Activated CD4-positive, alpha-beta T cell treated with anti-CD3 and anti-CD28 coated beads, Interleukin-2, amount 10 ng/mL, durations not matched to agents 7 days and 5 days (primary cell): ENCODE measurements around the gene CAP1. TPM values are rescaled to one million over a fixed set of nuclear protein-coding genes. Genes with fewer than 3 reads are reported as not detected.

Experiments
- CTCF ChIA-PET: fragments of 350-600 bp; sonication (Branson Sonifier 250); formaldehyde crosslinking; loops from one replicate; lab custom pipeline; 2021; ENCODE audit warnings: antibody characterized with exemption; lab: Charles Lee
- POLR2A ChIA-PET: fragments of 350-600 bp; sonication (Branson Sonifier 250); formaldehyde crosslinking; loops from one replicate; lab custom pipeline; 2021; ENCODE audit warnings: antibody characterized with exemption; lab: Charles Lee
- DNase-seq: peaks from one replicate; pipeline ENCODE4 v3.0.0-alpha.2; 2020
- H3K27ac Mint-ChIP-seq: one replicate; pipeline ENCODE4 v1.8.0; 2021; ENCODE audit warnings: mild to moderate bottlenecking, moderate library complexity, mixed read lengths
- H3K27me3 Mint-ChIP-seq: one replicate; pipeline ENCODE4 v1.8.0; 2021; ENCODE audit warnings: mixed read lengths
- H3K36me3 Mint-ChIP-seq: one replicate; pipeline ENCODE4 v1.8.0; 2021; ENCODE audit warnings: low read depth, mixed read lengths
- H3K4me1 Mint-ChIP-seq: one replicate; pipeline ENCODE4 v1.8.0; 2021; ENCODE audit warnings: mixed read lengths
- H3K4me3 Mint-ChIP-seq: one replicate; pipeline ENCODE4 v1.8.0; 2021; ENCODE audit warnings: mild to moderate bottlenecking, moderate library complexity, mixed read lengths
- H3K9me3 Mint-ChIP-seq: one replicate; pipeline ENCODE4 v1.8.0; 2021; ENCODE audit warnings: mixed read lengths
- total RNA-seq, 2 experiments: library from RNA; stranded (reverse); gene quantifications; one replicate each; pipeline ENCODE4 v1.2.3, GENCODE V29; 2021

Gene CAP1
- total RNA-seq, 2 experiments from 2014 or later, result 740 to 752 TPM

DNA sequence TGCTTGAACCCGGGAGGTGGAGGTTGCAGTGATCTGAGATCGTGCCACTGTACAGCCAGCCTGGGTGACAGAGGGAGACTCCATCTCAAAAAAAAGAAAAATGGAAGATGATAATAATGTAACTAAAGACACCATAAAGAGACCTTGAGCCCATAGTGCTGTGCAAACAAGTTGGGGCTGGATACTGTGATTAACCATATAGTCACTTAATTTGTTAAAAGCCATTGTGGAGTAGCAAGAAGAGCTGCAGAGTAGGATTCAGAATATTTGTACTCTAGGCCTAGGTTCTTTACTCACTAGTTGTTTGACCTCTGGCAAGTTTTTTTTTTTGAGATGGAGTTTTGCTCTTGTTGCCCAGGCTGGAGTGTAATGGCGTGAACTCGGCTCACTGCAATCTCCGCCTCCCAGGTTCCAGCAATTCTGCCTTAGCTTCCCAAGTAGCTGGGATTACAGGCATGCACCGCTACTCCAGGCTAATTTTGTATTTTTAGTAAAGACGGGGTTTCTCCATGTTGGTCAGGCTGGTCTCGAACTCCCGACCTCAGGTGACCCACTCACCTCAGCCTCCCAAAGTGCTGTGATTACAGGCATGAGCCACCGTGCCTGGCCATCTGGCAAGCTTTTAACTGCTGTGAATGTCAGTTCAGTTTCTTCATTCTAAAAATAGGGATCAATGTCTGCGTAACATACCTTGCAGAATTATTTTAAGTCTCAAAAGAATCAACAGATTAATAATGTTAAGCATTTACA is 12.8 kb downstream of the CAP1 start:
- POLR2A ChIA-PET, result no interaction called here

DNA sequence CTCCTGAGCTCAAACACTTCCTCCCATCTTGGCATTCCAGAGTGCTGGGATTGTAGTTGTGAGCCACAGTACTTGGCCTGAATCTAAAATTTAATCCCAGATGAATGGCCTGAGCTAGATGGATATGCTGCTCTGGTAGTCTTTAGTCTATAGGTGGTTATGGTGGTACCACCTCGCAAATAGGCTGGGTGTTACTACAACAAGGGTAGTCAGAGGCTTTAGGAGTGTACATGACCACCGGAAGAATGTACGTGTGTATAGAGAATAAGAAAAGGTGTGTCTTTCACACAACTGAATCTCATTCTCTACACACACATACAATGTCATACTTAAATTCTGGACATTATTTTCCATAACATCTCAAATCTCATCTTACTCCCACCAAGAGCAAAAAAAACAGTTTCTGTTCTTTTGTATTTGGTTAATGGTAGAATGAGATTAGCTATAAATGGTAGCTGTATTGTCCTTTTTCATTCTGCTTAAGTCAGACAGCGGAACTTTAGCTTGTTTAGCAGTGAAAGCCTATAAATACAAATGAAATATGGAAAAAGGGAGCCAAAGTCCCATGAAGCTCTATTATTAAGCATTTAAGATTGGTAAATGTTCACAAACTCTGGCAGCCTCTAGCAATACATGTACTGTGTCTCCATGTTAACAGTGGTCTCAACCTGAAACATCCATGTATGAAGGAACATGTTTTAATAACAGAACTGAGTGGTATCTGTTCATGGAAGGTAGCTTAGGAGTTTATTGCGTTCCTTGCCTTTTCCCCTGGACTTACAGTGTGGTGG is 16.2 kb downstream of the CAP1 start:
- ChIA-PET CTCF (no interaction called here), POLR2A (no interaction called here)
- H3K36me3 Mint-ChIP-seq, result peaks cover 72% of the 10 kb centered on the region
- no peaks in the 10 kb centered on the region for H3K27me3 Mint-ChIP-seq
- no peak for DNase-seq
- peak overlapping the region; percentile 93 for H3K27ac Mint-ChIP-seq
- no peak overlapping the region for H3K4me3 Mint-ChIP-seq
- H3K9me3 Mint-ChIP-seq, result peaks cover 2% of the 10 kb centered on the region
- H3K4me1 Mint-ChIP-seq, result peaks cover 83% of the 10 kb centered on the region

More for the DNA sequence above, 12.8 kb downstream of the CAP1 start:
- H3K9me3 Mint-ChIP-seq, result peaks cover 2% of the 10 kb centered on the region
- peaks cover 68% of the 10 kb centered on the region for H3K36me3 Mint-ChIP-seq
- CTCF ChIA-PET, result interaction anchor here (1.1 kb wide), 1 partner anchor 9 kb away, joined by 3 read pairs; no protein-coding TSS in a partner anchor
- peak overlapping the region; percentile 31 for H3K27ac Mint-ChIP-seq
- DNase-seq, result no peak
- no peaks in the 10 kb centered on the region for H3K27me3 Mint-ChIP-seq
- H3K4me3 Mint-ChIP-seq, result no peak overlapping the region
- H3K4me1 Mint-ChIP-seq, result peaks cover 79% of the 10 kb centered on the region

GRCh38 chr1:40057310-40058030 is 16.9 kb downstream of the CAP1 start:
- no peak overlapping the region for H3K4me3 Mint-ChIP-seq
- peak overlapping the region; percentile 93 for H3K27ac Mint-ChIP-seq
- H3K4me1 Mint-ChIP-seq, result peaks cover 83% of the 10 kb centered on the region
- ChIA-PET POLR2A (no interaction called here), CTCF (interaction anchor here (0.5 to 1.2 kb wide), 4 partner anchors 8 to 374 kb away, joined by 3 to 7 read pairs (median 4); no protein-coding TSS in a partner anchor)
- peaks cover 75% of the 10 kb centered on the region for H3K36me3 Mint-ChIP-seq
- peaks cover 2% of the 10 kb centered on the region for H3K9me3 Mint-ChIP-seq
- no peak for DNase-seq
- H3K27me3 Mint-ChIP-seq, result no peaks in the 10 kb centered on the region

DNA sequence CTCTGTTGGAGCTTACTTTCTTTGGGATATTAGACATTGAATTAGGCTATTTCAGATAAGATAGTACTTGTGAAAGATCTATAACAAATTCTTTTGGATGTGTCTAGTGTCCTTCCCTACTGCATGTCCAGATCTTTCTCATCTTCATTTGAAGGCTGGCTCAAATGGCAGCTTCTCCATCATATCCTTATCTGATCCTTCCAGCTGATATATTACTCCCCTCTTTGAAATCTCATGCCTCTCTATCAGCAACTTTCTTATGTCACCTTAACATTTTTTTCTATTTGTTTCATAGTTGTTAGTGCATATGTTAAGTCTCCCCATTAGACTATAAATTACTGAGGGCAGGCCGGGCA is 17.5 kb downstream of the CAP1 start:
- H3K4me1 Mint-ChIP-seq, result peaks cover 83% of the 10 kb centered on the region
- CTCF ChIA-PET, result interaction anchor here (0.5 to 1.2 kb wide), 4 partner anchors 9 to 374 kb away, joined by 3 to 7 read pairs (median 4); no protein-coding TSS in a partner anchor
- H3K27ac Mint-ChIP-seq, result peak overlapping the region; percentile 93
- H3K9me3 Mint-ChIP-seq, result peaks cover 2% of the 10 kb centered on the region
- H3K4me3 Mint-ChIP-seq, result peak overlapping the region; percentile 57
- POLR2A ChIA-PET, result no interaction called here
- no peaks in the 10 kb centered on the region for H3K27me3 Mint-ChIP-seq
- peaks cover 76% of the 10 kb centered on the region for H3K36me3 Mint-ChIP-seq
- DNase-seq, result no peak

DNA sequence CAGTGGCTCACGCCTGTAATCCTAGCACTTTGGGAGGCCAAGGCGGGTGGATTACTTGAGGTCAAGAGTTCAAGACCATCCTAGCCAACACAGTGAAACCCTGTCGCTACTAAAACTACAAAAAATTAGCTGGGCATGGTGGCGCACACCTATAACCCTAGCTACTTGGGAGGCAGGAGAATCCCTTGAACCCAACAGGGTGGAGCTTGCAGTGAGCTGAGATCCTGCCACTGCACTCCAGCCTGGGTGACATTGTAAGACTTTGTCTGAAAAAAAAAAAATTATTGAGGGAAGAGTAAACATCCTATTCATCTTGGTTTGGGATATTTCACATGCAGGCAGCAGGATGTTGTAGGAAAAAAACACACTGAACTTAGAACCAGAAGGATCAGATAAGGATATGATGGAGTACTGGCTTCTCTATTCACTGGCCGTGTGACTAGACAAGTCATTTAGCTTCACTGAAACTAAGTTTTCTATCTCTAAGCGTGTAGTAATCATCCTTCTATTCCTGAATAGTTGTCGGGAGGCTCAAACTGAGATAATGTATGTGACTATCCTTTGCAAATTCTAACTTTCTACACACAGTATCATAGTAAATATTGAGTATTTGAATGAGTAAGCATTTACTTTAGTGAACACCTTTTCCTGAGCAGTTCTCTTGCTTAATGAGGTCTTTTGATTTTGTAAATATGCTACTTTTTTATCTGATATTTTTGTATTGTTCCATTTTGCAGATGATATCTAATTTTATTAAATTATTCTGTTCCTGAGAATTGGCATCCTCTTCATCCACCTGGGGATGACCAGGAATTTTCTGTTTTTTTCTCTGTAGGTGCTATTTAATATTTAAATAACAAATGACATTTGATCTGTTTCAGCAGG is 18.2 kb downstream of the CAP1 start:
- peak overlapping the region; percentile 57 for H3K4me3 Mint-ChIP-seq
- POLR2A ChIA-PET, result no interaction called here

DNA sequence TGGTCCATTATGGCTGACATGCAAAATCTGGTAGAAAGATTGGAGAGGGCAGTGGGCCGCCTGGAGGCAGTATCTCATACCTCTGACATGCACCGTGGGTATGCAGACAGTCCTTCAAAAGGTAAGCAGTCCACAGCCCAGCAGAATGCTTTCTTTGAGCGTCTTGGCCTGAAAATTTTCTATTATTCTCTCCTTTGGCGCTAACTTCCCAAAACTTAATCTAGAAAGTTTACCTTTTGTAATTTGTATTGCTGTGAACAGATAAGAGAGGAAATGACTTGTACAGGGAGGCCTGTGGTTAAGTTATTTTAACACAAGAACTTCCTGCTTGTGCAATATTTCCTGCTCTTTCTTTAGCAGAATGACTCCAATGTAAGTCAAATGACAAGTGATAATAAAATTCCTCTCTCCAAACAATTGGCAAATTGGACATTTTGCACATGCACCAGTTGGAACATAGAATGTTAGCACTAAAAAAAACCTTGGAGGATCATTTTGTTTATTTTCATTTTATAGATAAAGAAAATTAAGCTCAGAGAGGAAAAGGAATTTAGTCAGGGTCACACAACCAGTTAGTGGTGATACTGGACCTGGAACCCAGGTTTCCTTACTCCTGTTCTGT is 18.9 kb downstream of the CAP1 start:
- ChIA-PET POLR2A (no interaction called here), CTCF (interaction anchor here (0.9 to 2.5 kb wide), 4 partner anchors 12 to 93 kb away, joined by 3 to 5 read pairs (median 4); no protein-coding TSS in a partner anchor)
- H3K36me3 Mint-ChIP-seq, result peaks cover 80% of the 10 kb centered on the region
- H3K4me1 Mint-ChIP-seq, result peaks cover 86% of the 10 kb centered on the region
- H3K4me3 Mint-ChIP-seq, result peak overlapping the region; percentile 57
- H3K9me3 Mint-ChIP-seq, result peaks cover 2% of the 10 kb centered on the region
- peak overlapping the region; percentile 93 for H3K27ac Mint-ChIP-seq
- peak; percentile 33 for DNase-seq
- H3K27me3 Mint-ChIP-seq, result no peaks in the 10 kb centered on the region

More for the DNA sequence above, 18.2 kb downstream of the CAP1 start:
- DNase-seq, result no peak
- Mint-ChIP-seq H3K36me3 (peaks cover 77% of the 10 kb centered on the region), H3K27ac (peak overlapping the region; percentile 93), H3K4me1 (peaks cover 85% of the 10 kb centered on the region), H3K9me3 (peaks cover 2% of the 10 kb centered on the region), H3K27me3 (no peaks in the 10 kb centered on the region)
- CTCF ChIA-PET, result interaction anchor here (0.7 to 1.2 kb wide), 3 partner anchors 9 to 320 kb away, joined by 3 to 7 read pairs (median 3); no protein-coding TSS in a partner anchor

DNA sequence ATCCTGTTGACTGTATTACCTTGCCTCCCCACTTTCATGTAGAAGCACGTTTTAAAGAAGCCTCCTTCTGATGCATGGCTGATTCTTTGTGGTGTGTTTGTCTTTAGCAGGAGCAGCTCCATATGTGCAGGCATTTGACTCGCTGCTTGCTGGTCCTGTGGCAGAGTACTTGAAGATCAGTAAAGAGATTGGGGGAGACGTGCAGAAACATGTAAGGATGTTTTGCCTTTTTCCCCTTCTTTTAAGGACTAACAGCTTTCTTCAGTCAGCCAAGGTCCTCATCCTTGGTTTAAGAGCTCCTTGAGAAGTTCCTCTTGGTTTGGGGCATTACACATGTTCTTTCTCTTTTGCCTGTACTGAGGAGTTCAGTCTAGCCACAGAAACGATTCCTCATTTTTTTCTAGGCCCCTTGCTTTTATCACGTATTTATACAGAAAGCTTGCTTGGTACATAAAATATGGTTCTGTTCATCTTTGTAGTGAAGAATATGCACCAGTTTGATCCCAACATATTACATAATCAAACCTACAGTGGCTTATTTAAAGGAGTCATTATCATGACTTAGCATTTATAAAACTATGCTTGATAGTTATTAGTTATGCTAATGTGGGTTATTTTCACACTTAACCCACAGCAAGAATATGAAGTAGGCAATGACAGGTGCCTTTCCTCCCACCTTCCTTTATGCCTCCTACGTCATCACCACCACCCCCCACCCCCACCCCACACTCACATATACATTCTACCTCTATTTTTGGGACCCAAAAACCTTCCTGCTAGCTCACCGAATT is 19.6 kb downstream of the CAP1 start:
- ChIA-PET POLR2A (no interaction called here), CTCF (interaction anchor here (0.9 to 2.5 kb wide), 4 partner anchors 11 to 93 kb away, joined by 3 to 5 read pairs (median 4); no protein-coding TSS in a partner anchor)
- Mint-ChIP-seq H3K27ac (peak overlapping the region; percentile 93), H3K27me3 (no peaks in the 10 kb centered on the region), H3K4me1 (peaks cover 87% of the 10 kb centered on the region), H3K4me3 (peak overlapping the region; percentile 57), H3K9me3 (peaks cover 2% of the 10 kb centered on the region), H3K36me3 (peaks cover 82% of the 10 kb centered on the region)
- no peak for DNase-seq

GRCh38 chr1:40064797-40065499 is 24.4 kb downstream of the CAP1 start:
- peaks cover 81% of the 10 kb centered on the region for H3K36me3 Mint-ChIP-seq
- peak overlapping the region; percentile 3 for H3K4me3 Mint-ChIP-seq

DNA sequence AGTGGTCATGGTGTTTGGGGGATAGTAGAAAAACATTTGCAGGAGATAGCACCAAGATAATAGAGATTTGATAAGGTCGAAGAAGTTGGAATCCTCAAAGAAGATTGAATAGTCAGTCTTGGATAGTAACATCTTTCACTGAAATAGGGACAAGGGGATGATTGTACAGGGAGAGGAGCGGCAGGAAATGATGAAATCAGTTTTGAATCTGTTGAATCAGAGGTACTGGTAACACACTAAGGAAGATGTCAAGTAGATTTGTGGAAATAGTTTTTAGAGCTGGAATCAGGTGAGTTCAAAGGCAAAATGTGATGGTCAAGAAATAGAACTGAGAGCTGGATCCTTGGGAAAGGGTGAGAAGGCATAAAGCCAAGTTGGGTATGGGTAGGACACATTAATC is 26.5 kb downstream of the CAP1 start:
- CTCF ChIA-PET, result interaction anchor here (1.0 to 1.5 kb wide), 2 partner anchors 11 to 248 kb away, joined by 4 read pairs; no protein-coding TSS in a partner anchor
- POLR2A ChIA-PET, result interaction anchor here (0.9 kb wide), 1 partner anchor 10 kb away, joined by 3 read pairs; no protein-coding TSS in a partner anchor
- H3K9me3 Mint-ChIP-seq, result no peaks in the 10 kb centered on the region
- peaks cover 84% of the 10 kb centered on the region for H3K36me3 Mint-ChIP-seq
- peak overlapping the region; percentile 80 for H3K27ac Mint-ChIP-seq
- peaks cover 48% of the 10 kb centered on the region for H3K4me1 Mint-ChIP-seq
- H3K4me3 Mint-ChIP-seq, result no peak overlapping the region
- no peaks in the 10 kb centered on the region for H3K27me3 Mint-ChIP-seq
- no peak for DNase-seq

More at GRCh38 chr1:40064797-40065499, 24.4 kb downstream of the CAP1 start:
- POLR2A ChIA-PET, result no interaction called here
- peak overlapping the region; percentile 81 for H3K27ac Mint-ChIP-seq
- H3K9me3 Mint-ChIP-seq, result no peaks in the 10 kb centered on the region
- no peaks in the 10 kb centered on the region for H3K27me3 Mint-ChIP-seq
- peak; percentile 17 for DNase-seq
- CTCF ChIA-PET, result interaction anchor here (1.1 to 3.8 kb wide), 4 partner anchors 9 to 33 kb away, joined by 3 to 11 read pairs (median 3); no protein-coding TSS in a partner anchor
- H3K4me1 Mint-ChIP-seq, result peaks cover 67% of the 10 kb centered on the region

DNA sequence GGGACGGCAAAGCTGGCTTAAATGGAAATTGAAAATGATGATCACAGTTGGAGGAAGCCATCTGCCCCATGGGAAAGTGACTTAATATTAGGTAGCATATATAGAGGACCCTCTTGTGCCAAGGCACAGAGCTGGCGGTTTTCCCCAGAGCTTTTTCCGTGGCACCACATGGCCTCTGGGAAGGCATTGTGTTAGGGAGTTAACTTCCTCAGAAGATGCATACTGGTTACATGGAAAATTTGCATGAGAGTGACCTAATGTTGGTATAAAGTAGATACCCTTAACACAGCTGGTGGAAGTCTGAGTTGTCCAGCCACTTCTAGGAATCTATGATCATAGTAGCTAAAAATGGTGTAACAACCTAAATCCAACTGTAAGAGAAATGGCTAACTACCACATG is 27.3 kb downstream of the CAP1 start:
- Mint-ChIP-seq H3K4me1 (peaks cover 46% of the 10 kb centered on the region), H3K27me3 (no peaks in the 10 kb centered on the region), H3K4me3 (no peak overlapping the region), H3K27ac (no peak overlapping the region), H3K9me3 (no peaks in the 10 kb centered on the region), H3K36me3 (peaks cover 87% of the 10 kb centered on the region)
- no peak for DNase-seq
- POLR2A ChIA-PET, result interaction anchor here (0.7 to 0.9 kb wide), 2 partner anchors 9 to 25 kb away, joined by 3 read pairs; no protein-coding TSS in a partner anchor
- CTCF ChIA-PET, result interaction anchor here (0.8 to 1.8 kb wide), 3 partner anchors 10 to 16 kb away, joined by 4 to 5 read pairs (median 4); no protein-coding TSS in a partner anchor
